Measurements from ENCODE around the gene FASTKD1.

- TF ChIP-seq ZNF274 (IDR thresholded peaks at IDR 0.05; ENCODE audit: low read depth, low read length) (no peak), YY1 (IDR thresholded peaks at IDR 0.05; ENCODE audit: insufficient read depth, insufficient read length) (no peak)
These were observed 59.7 kb downstream of the FASTKD1 start for GRCh38 chr2:169513926-169514325.
